Measurements from ENCODE around the gene GPR37. TPM values are rescaled to one million over a fixed set of nuclear protein-coding genes. Genes with fewer than 3 reads are reported as not detected.

Gene GPR37
- total RNA-seq, 1 donor from 2014 or later = 0.98 TPM

- Histone ChIP-seq H3K36me3 (no peaks in the 10 kb centered on the region), H3K4me1 (no peaks in the 10 kb centered on the region), H3K4me3 (no peak overlapping the region), H3K27me3 (no peaks in the 10 kb centered on the region), H3K27ac (no peak overlapping the region), H3K9me3 (no peaks in the 10 kb centered on the region)
- intact Hi-C loops (cut with DNase I) = no loop called here
- DNase-seq (ENCODE audit: extremely low spot score in 2 of 2) = no peak
- no peak for TF ChIP-seq POLR2A (IDR thresholded peaks at IDR 0.05)
- no peak for TF ChIP-seq POLR2AphosphoS5 (IDR thresholded peaks at IDR 0.05; ENCODE audit: insufficient read depth in 1 of 2, low read depth in 1 of 2)
- TF ChIP-seq CTCF (IDR thresholded peaks at IDR 0.05) = no peak
Observed at GRCh38 chr7:124796771-124797170, 31.2 kb upstream of the GPR37 start.

DNA sequence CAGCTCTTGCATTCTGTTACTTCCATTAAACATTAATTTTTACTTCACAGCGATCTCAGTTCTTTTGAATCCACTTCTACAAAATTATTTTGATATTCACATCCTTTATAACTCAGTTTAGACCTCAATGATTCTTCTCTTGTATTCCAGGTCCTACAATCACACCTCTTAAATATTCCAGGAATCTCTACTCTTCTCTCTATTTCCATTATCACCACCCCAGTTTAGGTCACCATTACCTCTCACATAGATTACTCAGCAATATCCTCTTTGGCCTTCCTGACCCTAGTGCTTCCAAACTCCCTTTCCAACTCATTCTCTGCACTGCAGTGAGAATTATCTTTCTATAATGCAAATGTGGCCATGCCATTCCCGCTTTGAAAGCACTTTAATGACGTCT lies 27.1 kb upstream of the GPR37 start:
- H3K27me3 ChIP-seq = no peaks in the 10 kb centered on the region
- no peak for DNase-seq (ENCODE audit: extremely low spot score in 2 of 2)
- TF ChIP-seq CTCF (IDR thresholded peaks at IDR 0.05) (no peak), POLR2A (IDR thresholded peaks at IDR 0.05) (no peak), POLR2AphosphoS5 (IDR thresholded peaks at IDR 0.05; ENCODE audit: insufficient read depth in 1 of 2, low read depth in 1 of 2) (no peak)
- H3K36me3 ChIP-seq = no peaks in the 10 kb centered on the region
- intact Hi-C loops (cut with DNase I) = no loop called here
- H3K9me3 ChIP-seq = no peaks in the 10 kb centered on the region
- no peak overlapping the region for H3K27ac ChIP-seq
- no peaks in the 10 kb centered on the region for H3K4me1 ChIP-seq
- no peak overlapping the region for H3K4me3 ChIP-seq

GRCh38 chr7:124792002-124792401 lies 26.4 kb upstream of the GPR37 start:
- Histone ChIP-seq H3K36me3 (no peaks in the 10 kb centered on the region), H3K4me3 (no peak overlapping the region), H3K27me3 (no peaks in the 10 kb centered on the region), H3K27ac (no peak overlapping the region), H3K4me1 (no peaks in the 10 kb centered on the region), H3K9me3 (no peaks in the 10 kb centered on the region)
- no peak for TF ChIP-seq POLR2AphosphoS5 (IDR thresholded peaks at IDR 0.05; ENCODE audit: insufficient read depth in 1 of 2, low read depth in 1 of 2)
- intact Hi-C loops (cut with DNase I) = no loop called here
- no peak for DNase-seq (ENCODE audit: extremely low spot score in 2 of 2)

DNA sequence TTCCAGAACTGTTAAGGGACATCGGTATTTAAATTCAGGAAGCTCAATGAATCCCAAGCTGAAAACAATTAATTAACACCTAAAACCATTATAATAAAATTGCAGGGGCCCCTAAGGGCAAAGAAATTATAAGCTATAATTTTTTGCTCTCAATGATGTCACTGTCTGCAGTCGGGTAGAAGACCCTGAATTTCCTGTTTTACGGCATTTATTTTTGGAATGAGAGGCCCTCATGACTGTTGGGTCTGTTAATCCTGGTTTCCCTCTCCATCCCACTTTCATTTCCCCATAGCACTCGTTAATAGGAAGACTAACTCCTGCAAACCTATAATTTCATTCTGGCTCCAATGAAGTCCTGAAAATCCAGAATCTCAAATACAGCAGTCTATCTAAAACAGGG lies 25.8 kb upstream of the GPR37 start:
- H3K27me3 ChIP-seq = no peaks in the 10 kb centered on the region
- no peaks in the 10 kb centered on the region for H3K9me3 ChIP-seq
- H3K27ac ChIP-seq = no peak overlapping the region
- H3K4me1 ChIP-seq = no peaks in the 10 kb centered on the region
- no peak overlapping the region for H3K4me3 ChIP-seq
- H3K36me3 ChIP-seq = no peaks in the 10 kb centered on the region
- TF ChIP-seq POLR2A (IDR thresholded peaks at IDR 0.05) = no peak
- no peak for TF ChIP-seq POLR2AphosphoS5 (IDR thresholded peaks at IDR 0.05; ENCODE audit: insufficient read depth in 1 of 2, low read depth in 1 of 2)
- no peak for TF ChIP-seq CTCF (IDR thresholded peaks at IDR 0.05)
- intact Hi-C loops (cut with DNase I) = no loop called here
- no peak for DNase-seq (ENCODE audit: extremely low spot score in 2 of 2)

DNA sequence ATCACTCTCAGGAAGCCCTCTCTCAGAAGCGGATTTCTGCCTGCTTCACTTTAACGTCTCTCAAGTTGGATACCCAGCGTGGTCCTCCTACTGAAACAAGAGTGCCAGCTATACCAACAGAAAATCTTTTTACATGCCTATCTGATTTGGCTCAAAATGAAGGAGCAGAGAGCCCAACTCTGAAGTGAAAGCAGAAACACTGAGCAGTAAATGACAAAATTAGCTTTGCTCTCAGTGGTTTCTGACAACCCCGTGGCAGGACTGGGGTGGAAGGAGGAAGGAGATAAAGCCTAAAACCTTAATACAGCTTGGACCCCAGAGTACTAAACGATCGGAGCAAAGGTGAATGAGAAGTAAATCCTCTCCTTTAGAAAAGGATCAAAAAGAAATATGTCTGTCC lies 25.1 kb upstream of the GPR37 start:
- Histone ChIP-seq H3K27me3 (no peaks in the 10 kb centered on the region), H3K4me3 (no peak overlapping the region), H3K36me3 (no peaks in the 10 kb centered on the region), H3K4me1 (no peaks in the 10 kb centered on the region), H3K27ac (no peak overlapping the region), H3K9me3 (no peaks in the 10 kb centered on the region)
- intact Hi-C loops (cut with DNase I) = no loop called here
- no peak for DNase-seq (ENCODE audit: extremely low spot score in 2 of 2)
- TF ChIP-seq POLR2A (IDR thresholded peaks at IDR 0.05) = no peak
- TF ChIP-seq CTCF (IDR thresholded peaks at IDR 0.05) = no peak
- TF ChIP-seq POLR2AphosphoS5 (IDR thresholded peaks at IDR 0.05; ENCODE audit: insufficient read depth in 1 of 2, low read depth in 1 of 2) = no peak

- Histone ChIP-seq H3K27me3 (no peaks in the 10 kb centered on the region), H3K36me3 (no peaks in the 10 kb centered on the region), H3K4me3 (no peak overlapping the region), H3K4me1 (no peaks in the 10 kb centered on the region), H3K27ac (no peak overlapping the region), H3K9me3 (no peaks in the 10 kb centered on the region)
- no peak for TF ChIP-seq CTCF (IDR thresholded peaks at IDR 0.05)
- TF ChIP-seq POLR2A (IDR thresholded peaks at IDR 0.05) = no peak
- TF ChIP-seq POLR2AphosphoS5 (IDR thresholded peaks at IDR 0.05; ENCODE audit: insufficient read depth in 1 of 2, low read depth in 1 of 2) = no peak
- intact Hi-C loops (cut with DNase I) = no loop called here
- DNase-seq (ENCODE audit: extremely low spot score in 2 of 2) = no peak
Observed at GRCh38 chr7:124785994-124786393, 20.4 kb upstream of the GPR37 start.

All from vagina (tissue), 2 donors.